Measurements from ENCODE around the gene SLC44A4.
A peak's percentile ranks its signal among the peaks of the same experiment; 100 is the strongest.
"Not testable (repeated sequence)": the region's sequence is repeated elsewhere in the genome, so short reads cannot be mapped to it uniquely, and the experiment has no call there.

SLC44A4 gene

GRCh38 chr6:31878222-31878621, 575 bp downstream of the SLC44A4 start:
- DNase-seq = no peak

GRCh38 chr6:31877651-31878161, 1.1 kb downstream of the SLC44A4 start:
- DNase-seq = no peak

- DNase-seq = no peak
Measured at GRCh38 chr6:31877125-31877650, 1.6 kb downstream of the SLC44A4 start.

- DNase-seq = no peak
Measured at GRCh38 chr6:31876357-31876756, 2.4 kb downstream of the SLC44A4 start.

- no peak for DNase-seq
Measured at GRCh38 chr6:31875877-31876276, 2.9 kb downstream of the SLC44A4 start.

GRCh38 chr6:31874836-31875572, 3.8 kb downstream of the SLC44A4 start:
- DNase-seq = no peak

DNA sequence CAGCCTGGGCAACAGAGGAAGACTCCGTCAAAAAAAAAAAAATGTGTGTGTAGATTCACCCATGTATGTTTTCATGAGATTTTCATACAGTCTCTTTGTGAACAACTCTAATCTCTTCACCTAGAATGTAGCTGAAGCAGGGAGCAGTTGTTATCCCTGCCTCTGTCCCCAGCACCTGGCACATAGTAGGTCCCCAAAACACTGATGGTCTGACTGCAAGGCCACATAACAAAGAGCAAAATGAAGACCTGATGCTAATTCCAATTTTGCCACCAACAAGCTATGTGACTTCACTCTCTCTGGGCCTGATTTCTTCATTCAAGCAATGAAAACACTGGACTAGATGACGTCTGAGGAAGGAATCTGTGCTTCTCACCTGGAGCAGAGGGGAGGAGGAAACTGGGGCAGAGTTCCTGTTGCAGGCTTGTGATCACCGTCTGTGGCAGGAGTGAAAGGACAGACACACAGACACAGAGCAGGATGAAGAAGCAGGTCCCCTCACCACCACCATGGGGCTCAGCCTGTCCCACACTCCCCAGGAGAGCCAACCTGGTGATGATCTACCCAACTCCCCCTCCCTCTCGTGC, 4.6 kb downstream of the SLC44A4 start:
- no peak for DNase-seq

DNA sequence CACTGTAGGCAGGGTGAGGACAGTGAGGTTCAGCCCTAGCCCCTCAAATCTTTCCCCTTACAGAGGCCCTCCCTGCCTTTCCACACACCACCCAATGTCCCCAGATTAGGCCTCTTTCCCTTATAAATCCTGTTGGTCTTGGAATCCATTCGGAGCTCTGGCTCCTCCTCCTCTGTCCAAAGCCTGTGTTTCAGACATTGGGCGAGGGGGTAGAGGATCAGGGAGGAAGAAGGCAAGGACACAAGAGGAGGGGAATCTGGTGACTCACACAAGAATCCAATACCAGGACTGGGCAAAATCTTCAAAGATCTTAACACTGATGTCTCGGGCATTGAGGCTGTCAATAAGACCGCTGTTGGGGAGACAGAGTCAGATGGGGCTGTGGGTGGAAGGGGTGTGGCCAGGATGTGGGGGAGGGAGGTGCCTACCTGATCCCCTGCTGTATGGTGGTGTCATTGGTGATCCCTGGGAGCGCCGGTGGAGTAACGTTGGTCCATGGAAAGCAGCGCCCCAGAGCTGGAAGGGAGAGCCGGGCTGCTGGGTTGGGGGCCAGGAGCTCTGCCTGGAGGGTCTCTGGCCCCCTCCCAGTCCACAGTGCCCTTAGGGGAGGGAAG, 7.6 kb downstream of the SLC44A4 start:
- DNase-seq = no peak

- no peak for DNase-seq
Measured at GRCh38 chr6:31870385-31870921, 8.3 kb downstream of the SLC44A4 start.

GRCh38 chr6:31869343-31869742, 9.5 kb downstream of the SLC44A4 start:
- no peak for DNase-seq

GRCh38 chr6:31868658-31868971, 10.2 kb downstream of the SLC44A4 start:
- DNase-seq = not testable (repeated sequence)

DNA sequence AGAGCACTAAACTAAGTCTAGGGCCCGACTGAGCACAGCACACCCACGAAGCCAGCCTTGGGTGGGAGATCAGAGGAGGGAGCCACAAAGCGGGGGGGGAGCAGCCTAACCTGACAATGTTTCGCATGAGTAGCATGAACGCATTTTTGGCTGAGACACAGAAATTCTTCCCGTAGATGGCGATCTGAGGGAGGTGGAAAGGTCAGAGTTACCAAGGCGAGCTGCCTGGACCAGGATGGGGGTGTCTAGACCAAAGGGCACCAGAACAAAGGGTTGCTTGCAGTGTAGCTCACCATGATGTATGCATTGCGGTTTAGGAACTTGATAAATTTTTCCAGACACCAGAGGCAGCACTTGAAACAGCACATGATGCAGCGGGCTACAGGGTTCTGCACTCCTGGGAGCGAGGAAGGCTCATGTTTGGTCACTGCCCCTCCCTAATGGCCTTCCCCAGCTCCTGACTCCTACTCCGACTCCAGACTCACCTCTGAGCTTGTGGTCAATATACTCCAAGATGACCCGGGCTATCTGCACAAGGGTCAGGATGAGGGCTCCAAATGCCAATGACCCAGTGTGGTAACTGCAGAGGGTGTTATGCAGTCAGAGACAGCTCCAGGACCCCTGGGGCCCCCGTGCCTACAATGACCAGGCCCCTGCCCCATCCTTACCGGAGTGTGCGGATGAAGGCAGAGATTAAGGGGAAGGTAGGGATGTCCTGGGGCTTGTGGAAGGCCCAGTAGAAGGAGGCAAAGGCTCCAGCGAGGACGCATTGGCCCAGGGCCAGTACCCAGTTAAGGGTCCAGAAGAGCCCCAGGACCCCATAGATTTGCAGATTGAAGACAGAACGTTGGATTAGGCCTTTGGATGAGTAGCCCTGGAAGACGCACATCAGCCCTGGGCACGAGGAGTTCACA, 13.3 kb downstream of the SLC44A4 start:
- DNase-seq = no peak

GRCh38 chr6:31864818-31865204, 14.0 kb downstream of the SLC44A4 start:
- DNase-seq = no peak

DNA sequence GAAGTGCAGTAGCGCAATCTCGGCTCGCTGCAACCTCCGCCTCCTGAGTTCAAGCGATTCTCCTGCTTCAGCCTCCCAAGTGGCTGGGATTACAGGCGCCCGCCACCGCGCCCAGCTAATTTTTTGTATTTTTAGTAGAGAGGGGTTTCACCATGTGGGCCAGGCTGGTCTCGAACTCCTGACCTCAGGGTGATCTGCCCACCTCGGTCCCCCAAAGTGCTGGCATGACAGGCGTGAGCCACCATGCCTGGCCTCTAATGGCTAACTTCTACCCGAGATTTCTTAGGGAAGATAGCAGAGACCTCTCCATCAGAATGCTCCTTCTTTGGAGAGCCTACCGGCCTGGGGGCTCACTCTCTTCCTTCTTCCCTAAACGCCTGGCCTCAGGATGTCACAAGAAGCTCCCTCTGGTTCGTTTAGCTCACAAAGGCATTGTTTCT, 14.7 kb downstream of the SLC44A4 start:
- not testable (repeated sequence) for DNase-seq

DNA sequence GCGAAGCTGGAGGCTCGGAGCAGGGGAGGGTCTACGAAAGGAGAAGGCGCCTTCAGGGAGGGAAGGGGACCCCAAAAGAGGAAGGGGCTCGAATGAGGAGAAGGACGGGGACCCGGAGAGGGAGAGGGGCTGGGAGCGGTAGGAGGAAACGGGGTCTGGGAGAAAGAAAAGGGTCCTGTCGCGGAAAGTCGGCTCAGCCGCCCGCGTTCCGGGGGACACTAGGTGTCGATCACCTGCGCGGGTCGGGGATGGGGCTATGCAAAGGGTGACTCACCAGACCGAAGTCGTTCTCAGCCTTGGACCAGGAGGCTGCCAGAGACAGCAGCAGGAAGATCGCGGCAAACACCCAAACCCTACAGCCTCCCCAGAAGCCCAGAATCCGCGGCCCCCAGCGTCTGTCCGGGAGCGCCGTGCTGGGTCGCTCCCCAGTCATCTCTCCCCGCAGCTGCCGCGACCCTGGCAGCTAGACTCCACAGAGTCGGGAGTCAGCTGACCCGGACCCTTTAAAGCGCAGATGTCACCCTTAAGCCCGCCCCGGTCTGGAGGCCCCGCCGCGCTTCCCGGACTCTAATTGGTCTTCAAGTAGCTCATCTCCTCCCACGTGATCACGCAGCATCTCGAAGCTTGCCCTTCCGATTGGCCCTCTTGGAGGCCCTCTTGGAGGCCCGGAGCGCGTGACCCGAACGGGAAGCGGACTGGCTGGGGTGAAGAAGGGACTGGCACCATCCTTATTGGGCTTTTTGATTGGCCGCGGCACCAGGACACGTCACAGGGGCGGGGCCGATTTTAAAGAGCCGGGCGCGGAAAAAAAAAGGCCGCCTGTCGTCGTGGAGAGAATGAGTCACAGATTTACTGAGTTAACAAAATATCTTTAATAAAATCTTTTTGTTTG, 16.2 kb downstream of the SLC44A4 start, which contains the start of gene NEU1:
TSS of gene NEU1 (minus strand) at position 478 of the 892 bp plus-strand sequence. CDS start at position 433, 45 bp downstream.
- peak; percentile 98 for DNase-seq

DNA sequence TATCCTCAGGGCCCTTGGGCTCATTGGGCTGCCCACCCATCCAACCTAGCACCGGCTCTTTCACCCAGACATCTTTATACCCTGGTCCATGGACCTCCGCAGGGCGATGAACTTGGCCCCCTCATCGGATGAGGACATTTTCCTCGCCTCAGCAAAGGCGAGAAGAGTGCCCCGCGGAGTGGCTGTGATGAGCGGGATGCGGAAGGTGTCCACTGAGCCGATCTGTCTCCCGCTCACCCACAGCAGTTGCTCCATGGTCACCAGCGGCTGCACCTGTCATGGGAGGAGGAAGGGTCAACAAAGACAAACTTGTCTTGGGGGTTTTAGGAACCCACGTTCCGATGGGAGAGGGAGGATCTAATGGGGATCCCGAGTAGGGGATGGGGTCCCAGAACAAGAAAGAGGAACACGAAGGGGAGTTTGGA, 16.9 kb downstream of the SLC44A4 start:
- DNase-seq = no peak

DNA sequence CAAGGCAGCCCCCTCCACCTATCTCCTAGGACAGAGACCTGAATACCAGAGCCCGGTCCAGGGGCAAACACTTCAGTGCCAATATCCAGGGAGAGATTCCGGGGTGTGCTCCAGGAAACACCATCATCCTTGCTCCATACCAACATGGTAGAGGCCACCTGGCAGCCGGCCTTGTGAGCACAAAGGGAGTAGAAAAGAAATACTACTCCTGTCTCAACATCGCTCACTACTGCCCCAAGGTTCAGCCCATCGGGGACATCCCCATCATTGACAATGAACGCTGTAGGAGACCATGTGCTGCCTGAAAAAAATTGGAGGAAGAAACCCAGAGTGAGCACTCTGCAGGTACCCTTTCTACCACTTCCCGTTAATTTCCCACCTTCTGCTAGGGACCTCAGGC, 17.6 kb downstream of the SLC44A4 start:
- DNase-seq = no peak

- DNase-seq = no peak
Measured at GRCh38 chr6:31860349-31860748, 18.4 kb downstream of the SLC44A4 start.

DNA sequence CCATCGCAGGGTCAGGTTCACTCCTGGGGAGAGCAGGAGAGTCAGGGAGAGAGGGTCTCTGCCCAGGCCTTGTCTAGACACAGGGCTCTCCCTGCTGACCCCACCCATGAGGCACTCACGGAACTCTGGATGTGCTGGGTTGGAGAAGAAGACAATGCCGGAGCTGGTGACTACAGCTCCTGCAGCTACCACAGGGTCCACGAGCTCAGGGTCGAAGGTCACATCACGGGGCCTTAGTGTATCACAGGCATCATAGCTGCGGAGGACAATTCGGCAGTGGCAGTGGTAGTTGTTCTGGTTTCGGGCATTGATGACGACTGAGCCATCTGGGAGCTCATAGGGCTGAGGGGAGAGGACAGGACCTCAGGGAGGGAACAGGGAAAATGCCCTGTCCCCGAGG, 18.9 kb downstream of the SLC44A4 start:
- DNase-seq = no peak

GRCh38 chr6:31858707-31859106, 20.1 kb downstream of the SLC44A4 start:
- DNase-seq = no peak

DNA sequence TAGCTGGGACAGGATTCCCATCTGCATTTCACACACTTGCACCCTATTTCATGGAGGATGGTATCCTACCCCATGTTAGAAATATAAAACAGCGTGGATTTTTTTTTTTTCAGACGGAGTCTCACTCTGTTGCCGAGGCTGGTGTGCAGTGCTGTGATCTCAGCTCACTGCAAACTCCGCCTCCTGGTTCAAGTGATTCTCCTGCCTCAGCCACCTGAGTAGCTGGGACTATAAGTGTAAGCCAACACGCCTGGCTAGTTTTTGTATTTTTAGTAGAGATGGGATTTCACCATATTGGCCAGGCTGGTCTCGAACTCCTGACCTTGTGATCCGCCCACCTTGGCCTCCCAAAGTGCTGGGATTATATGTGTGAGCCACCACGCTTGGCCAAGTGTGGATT, 21.0 kb downstream of the SLC44A4 start:
- DNase-seq = not testable (repeated sequence)
